Sigmoid colon (tissue), 7 donors: ENCODE measurements around the gene SPSB1. TPM values are rescaled to one million over a fixed set of nuclear protein-coding genes. Genes with fewer than 3 reads are reported as not detected.

ENCODE experiments used
- DNase-seq: peaks from one replicate; pipeline ENCODE4 v3.0.0-alpha.2; 2019
- H3K27ac ChIP-seq, 4 donors: fragments of 200-600 bp; sonication (generic); one replicate each; pipeline ENCODE4 v1.5.1; 2016 to 2019; ENCODE audit warnings: mild to moderate bottlenecking in 1 of 4
- H3K27me3 ChIP-seq, 3 donors: fragments of 200-600 bp; sonication (generic); one replicate each; pipeline ENCODE4 v1.5.1; 2019; ENCODE audit warnings: mild to moderate bottlenecking in 1 of 3
- H3K36me3 ChIP-seq, 4 donors: fragments of 200-600 bp; sonication (generic); one replicate each; pipeline ENCODE4 v1.5.1; 2016 to 2019
- H3K4me1 ChIP-seq, 4 donors: fragments of 200-600 bp; sonication (generic); one replicate each; pipeline ENCODE4 v1.5.1; 2017 to 2019
- H3K4me3 ChIP-seq, 4 donors: fragments of 200-600 bp; sonication (generic); one replicate each; pipeline ENCODE4 v1.5.1; 2017 to 2019; ENCODE audit warnings: mild to moderate bottlenecking in 2 of 4, moderate library complexity in 1 of 4
- H3K9me3 ChIP-seq, 4 donors: fragments of 200-600 bp in 3 of 4; sonication (generic) in 3 of 4; one replicate each; pipeline versions ENCODE4 v1.5.1 to v1.6.1; 2013 to 2019
- EP300 ChIP-seq, 4 donors: sonication (generic); formaldehyde crosslinking; IDR thresholded peaks; one replicate each; pipeline ENCODE4 v1.6.1; 2017; ENCODE audit warnings: antibody characterized with exemption in 4 of 4
- POLR2A ChIP-seq, 2 donors: fragments of 450-650 bp; IDR thresholded peaks; one replicate each; pipeline ENCODE4 v1.6.1; 2016; ENCODE audit warnings: antibody characterized with exemption in 2 of 2, mild to moderate bottlenecking in 2 of 2, moderate library complexity in 2 of 2
- POLR2AphosphoS5 ChIP-seq, 4 donors: sonication (generic); formaldehyde crosslinking; IDR thresholded peaks; one replicate each; pipeline ENCODE4 v1.6.1; 2017; ENCODE audit warnings: antibody characterized with exemption in 4 of 4
- WGBS, 2 donors: extraction: QIAGEN DNeasy Blood & Tissue Kit; methylation state at CpG; one replicate each; pipeline ENCODE4 v1.1.7; 2013; 5-methylcytosine and 5-hydroxymethylcytosine counted together
- intact Hi-C: fragments of 100-400 bp; cut with DNase I; formaldehyde crosslinking; loops from one replicate; pipeline ENCODE4 v1.15.1; 2023
- polyA plus RNA-seq, 3 donors: library from polyadenylated mRNA; stranded (reverse); fragments of 200-250 nt; gene quantifications; one replicate each; pipeline ENCODE4 v1.2.3, GENCODE V29; 2013
- total RNA-seq, 4 donors: library from RNA; depleted of rRNA; stranded (reverse); fragments of >200 nt; gene quantifications; one replicate each; pipeline ENCODE4 v1.1.0, GENCODE V29; 2016
- TF ChIP-seq, protein P1 (sequence below), 4 experiments: fragments of 450-650 bp in 3 of 4; fragments of 200-600 bp in 1 of 4; IDR thresholded peaks; one replicate each; pipeline ENCODE4 v1.5.1; 2016 to 2019; ENCODE audit warnings: antibody characterized with exemption in 4 of 4, mild to moderate bottlenecking in 3 of 4, moderate library complexity in 2 of 4
- donor health status: healthy with polysubstance abuse.
- donor health status: Bipolar disorder and iron deficiency.
- donor health status: healthy.

SPSB1 gene
- total and polyA plus RNA-seq, 7 donors: 17.4 to 34.3 (median 26.4) TPM

DNA sequence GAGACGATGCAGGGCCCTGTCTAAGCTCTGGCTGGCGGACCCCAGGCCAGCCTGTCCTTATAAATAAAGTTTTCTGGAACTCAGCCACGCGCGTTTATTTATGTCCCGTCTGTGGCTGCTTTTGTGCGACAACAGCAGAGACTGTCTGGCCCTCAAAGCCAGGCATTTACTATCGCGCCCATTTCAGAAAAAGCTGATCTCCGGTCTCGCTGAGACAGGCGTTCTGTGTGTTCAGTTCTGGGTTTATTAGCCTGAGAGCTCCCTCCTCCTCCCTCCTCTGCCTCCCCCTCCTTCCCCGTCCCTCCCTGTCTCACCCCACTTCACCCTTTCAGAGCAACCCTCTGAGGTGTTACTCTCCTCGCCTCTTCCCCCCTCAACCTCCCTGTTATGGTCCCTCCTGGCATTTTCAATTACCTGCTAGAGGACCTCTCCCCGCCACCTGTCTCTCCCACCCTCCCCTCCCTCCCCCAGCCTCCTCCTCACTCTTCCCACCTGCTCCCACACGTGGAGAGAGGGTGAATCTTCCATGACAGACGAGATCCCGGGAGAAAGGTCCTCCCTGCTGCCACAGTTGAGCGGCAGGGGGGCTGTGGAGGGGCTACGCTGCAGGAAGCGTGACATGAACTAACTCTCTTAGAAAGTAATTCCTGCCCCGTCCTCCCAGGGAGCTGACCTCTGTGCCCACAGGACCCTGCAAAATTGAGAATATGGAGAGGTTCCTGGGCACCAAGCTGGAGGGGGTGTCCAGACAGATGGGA, 59.9 kb downstream of the SPSB1 start:
- 74 to 80% methylated on average over 22 of the region's 22 CpGs for WGBS, 2 donors
- H3K4me1 ChIP-seq: peaks cover 0 to 80% (median 53%) of the 10 kb centered on the region in 4 donors
- no peak for DNase-seq
- TF ChIP-seq EP300 (IDR thresholded peaks at IDR 0.05) (no peak), POLR2AphosphoS5 (IDR thresholded peaks at IDR 0.05) (peak in 1 of 4 donors; percentile 35)
- H3K4me3 ChIP-seq: peak overlapping the region in 1 of 4 donors; percentile 21
- peaks cover 0 to 22% (median 14%) of the 10 kb centered on the region in 4 donors for H3K36me3 ChIP-seq
- H3K9me3 ChIP-seq: no peaks in the 10 kb centered on the region
- H3K27ac ChIP-seq: peak overlapping the region in 3 of 4 donors; percentile 54 to 79 (median 67)
- no peaks in the 10 kb centered on the region for H3K27me3 ChIP-seq
- intact Hi-C loops: loop anchor here (1.0 kb wide), 1 partner anchor 16 kb away; no protein-coding TSS in a partner anchor

DNA sequence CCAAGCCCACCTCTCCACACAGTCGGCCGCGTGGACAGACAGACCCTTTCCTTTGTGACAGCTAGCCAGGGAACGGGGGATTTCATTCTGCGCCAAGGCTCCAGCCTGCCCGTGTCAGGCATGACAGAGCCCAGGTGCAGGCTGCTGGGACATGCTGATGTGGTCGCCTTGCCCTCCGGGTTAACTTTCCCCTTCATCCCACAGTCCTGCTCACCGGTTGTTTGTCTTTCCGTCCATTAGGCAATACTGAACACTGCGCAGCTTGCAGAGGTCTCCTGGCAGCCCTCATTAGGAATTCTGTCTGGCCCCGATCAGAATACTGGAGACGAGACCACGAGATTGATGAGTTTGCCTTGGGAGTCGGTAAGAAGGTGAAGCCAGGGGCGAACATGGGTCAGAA, 62.8 kb downstream of the SPSB1 start:
- Histone ChIP-seq H3K27me3 (no peaks in the 10 kb centered on the region), H3K4me1 (peaks cover 0 to 60% (median 30%) of the 10 kb centered on the region in 4 donors), H3K9me3 (no peaks in the 10 kb centered on the region), H3K36me3 (peaks cover 0 to 38% (median 25%) of the 10 kb centered on the region in 4 donors), H3K27ac (peak overlapping the region in 1 of 4 donors; percentile 14), H3K4me3 (no peak overlapping the region)
- DNase-seq: no peak
- TF ChIP-seq POLR2A (IDR thresholded peaks at IDR 0.05) (no peak), POLR2AphosphoS5 (IDR thresholded peaks at IDR 0.05) (no peak), EP300 (IDR thresholded peaks at IDR 0.05) (no peak)
- TF ChIP-seq, protein P1, sequence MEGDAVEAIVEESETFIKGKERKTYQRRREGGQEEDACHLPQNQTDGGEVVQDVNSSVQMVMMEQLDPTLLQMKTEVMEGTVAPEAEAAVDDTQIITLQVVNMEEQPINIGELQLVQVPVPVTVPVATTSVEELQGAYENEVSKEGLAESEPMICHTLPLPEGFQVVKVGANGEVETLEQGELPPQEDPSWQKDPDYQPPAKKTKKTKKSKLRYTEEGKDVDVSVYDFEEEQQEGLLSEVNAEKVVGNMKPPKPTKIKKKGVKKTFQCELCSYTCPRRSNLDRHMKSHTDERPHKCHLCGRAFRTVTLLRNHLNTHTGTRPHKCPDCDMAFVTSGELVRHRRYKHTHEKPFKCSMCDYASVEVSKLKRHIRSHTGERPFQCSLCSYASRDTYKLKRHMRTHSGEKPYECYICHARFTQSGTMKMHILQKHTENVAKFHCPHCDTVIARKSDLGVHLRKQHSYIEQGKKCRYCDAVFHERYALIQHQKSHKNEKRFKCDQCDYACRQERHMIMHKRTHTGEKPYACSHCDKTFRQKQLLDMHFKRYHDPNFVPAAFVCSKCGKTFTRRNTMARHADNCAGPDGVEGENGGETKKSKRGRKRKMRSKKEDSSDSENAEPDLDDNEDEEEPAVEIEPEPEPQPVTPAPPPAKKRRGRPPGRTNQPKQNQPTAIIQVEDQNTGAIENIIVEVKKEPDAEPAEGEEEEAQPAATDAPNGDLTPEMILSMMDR (IDR thresholded peaks at IDR 0.05): no peak
- intact Hi-C loops: no loop called here
- 89 to 90% methylated on average over 16 of the region's 16 CpGs for WGBS, 2 donors

DNA sequence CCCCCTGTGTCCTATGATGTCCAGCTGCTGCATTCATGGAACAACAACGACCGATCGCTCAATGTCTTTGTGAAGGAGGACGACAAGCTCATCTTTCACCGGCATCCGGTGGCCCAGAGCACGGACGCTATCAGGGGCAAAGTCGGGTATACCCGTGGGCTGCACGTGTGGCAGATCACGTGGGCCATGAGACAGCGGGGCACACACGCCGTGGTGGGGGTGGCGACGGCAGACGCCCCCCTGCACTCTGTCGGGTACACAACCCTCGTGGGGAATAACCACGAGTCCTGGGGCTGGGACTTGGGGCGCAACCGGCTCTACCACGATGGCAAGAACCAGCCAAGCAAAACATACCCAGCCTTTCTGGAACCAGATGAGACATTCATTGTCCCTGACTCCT, 63.3 kb downstream of the SPSB1 start:
- peaks cover 0 to 59% (median 33%) of the 10 kb centered on the region in 4 donors for H3K4me1 ChIP-seq
- no peak for DNase-seq
- TF ChIP-seq EP300 (IDR thresholded peaks at IDR 0.05): no peak
- no peak for TF ChIP-seq POLR2A (IDR thresholded peaks at IDR 0.05)
- TF ChIP-seq POLR2AphosphoS5 (IDR thresholded peaks at IDR 0.05): no peak
- H3K27ac ChIP-seq: peak overlapping the region in 1 of 4 donors; percentile 14
- H3K27me3 ChIP-seq: no peaks in the 10 kb centered on the region
- peaks cover 0 to 38% (median 26%) of the 10 kb centered on the region in 4 donors for H3K36me3 ChIP-seq
- no peaks in the 10 kb centered on the region for H3K9me3 ChIP-seq
- intact Hi-C loops: no loop called here
- 95 to 98% methylated on average over 24 of the region's 24 CpGs for WGBS, 2 donors
- H3K4me3 ChIP-seq: no peak overlapping the region

DNA sequence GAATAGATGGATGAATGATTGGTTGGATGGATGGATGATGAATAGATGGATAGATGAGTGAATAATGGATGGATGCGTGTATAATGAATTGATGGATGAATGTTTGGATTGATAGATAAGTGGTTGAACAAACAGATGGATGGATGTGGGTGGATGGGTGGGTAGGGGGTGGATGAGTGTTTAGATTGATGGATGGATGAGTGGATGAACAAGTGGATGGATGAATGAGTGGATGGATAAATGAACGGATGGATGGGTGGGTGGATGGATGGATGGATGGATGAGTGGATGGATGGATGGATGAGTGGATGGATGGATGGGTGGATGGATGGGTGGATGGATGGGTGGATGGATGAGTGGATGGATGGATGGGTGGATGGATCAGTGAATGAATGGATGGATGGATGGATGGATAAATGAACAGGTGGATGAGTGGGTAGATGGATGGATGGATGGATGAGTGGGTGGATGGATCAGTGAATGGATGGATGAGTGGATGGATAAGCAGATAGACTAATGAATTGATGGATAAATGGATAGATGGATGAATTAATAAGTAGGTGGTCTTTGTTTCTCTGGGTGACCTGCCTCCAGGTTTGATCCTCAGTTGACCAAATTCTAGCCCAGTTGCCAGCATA, 64.3 kb downstream of the SPSB1 start:
- Histone ChIP-seq H3K4me3 (no peak overlapping the region), H3K27ac (no peak overlapping the region), H3K36me3 (peaks cover 0 to 38% (median 26%) of the 10 kb centered on the region in 4 donors), H3K4me1 (peaks cover 0 to 58% (median 33%) of the 10 kb centered on the region in 4 donors), H3K27me3 (no peaks in the 10 kb centered on the region), H3K9me3 (no peaks in the 10 kb centered on the region)
- TF ChIP-seq POLR2A (IDR thresholded peaks at IDR 0.05) (no peak), EP300 (IDR thresholded peaks at IDR 0.05) (no peak), POLR2AphosphoS5 (IDR thresholded peaks at IDR 0.05) (no peak)
- TF ChIP-seq, protein P1 (IDR thresholded peaks at IDR 0.05): no peak
- no peak for DNase-seq
- intact Hi-C loops: no loop called here
- 97% methylated on average over 2 of the region's 2 CpGs for WGBS, 2 donors

DNA sequence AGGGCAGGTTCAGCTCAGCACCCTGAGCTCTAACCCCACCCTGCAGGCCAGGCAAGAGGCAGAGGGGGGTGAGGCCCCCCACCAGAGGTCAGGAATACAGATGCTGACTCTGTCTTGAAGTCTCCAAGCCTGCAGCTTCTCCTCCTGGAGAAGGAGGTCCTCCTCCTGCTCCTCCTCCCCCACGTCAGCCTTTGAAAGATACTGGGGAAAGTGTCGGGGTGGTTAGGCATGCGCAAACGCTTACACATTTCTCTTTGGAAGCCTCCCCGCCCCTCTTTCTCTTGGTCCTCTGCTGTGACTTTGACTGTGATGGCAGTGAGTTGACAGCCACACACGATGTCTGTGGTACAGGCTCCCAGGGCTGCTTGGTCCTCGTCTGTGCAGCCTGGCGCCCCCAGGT, 65.3 kb downstream of the SPSB1 start:
- no peak for DNase-seq
- Histone ChIP-seq H3K4me1 (peaks cover 0 to 58% (median 29%) of the 10 kb centered on the region in 4 donors), H3K27ac (peak overlapping the region in 1 of 4 donors; percentile 33), H3K27me3 (no peaks in the 10 kb centered on the region), H3K9me3 (no peaks in the 10 kb centered on the region), H3K4me3 (no peak overlapping the region), H3K36me3 (peaks cover 0 to 38% (median 26%) of the 10 kb centered on the region in 4 donors)
- intact Hi-C loops: no loop called here
- 92 to 94% methylated on average over 8 of the region's 8 CpGs for WGBS, 2 donors
- no peak for TF ChIP-seq POLR2AphosphoS5 (IDR thresholded peaks at IDR 0.05)
- TF ChIP-seq EP300 (IDR thresholded peaks at IDR 0.05): no peak
- no peak for TF ChIP-seq POLR2A (IDR thresholded peaks at IDR 0.05)
- TF ChIP-seq, protein P1 (IDR thresholded peaks at IDR 0.05): no peak
